Measurements from ENCODE around the gene AQP12B. TPM values are rescaled to one million over a fixed set of nuclear protein-coding genes. Genes with fewer than 3 reads are reported as not detected.

The AQP12B gene
- polyA plus RNA-seq, 1 donor from 2014 or later, result not detected

- TF ChIP-seq EP300 (conservative IDR thresholded peaks at IDR 0.05; ENCODE audit: poor library complexity, severe bottlenecking) (no peak), REST (IDR thresholded peaks at IDR 0.05; ENCODE audit: borderline replicate concordance) (no peak), EZH2 (IDR thresholded peaks at IDR 0.05; ENCODE audit: borderline replicate concordance, insufficient read depth, low read length, poor library complexity, severe bottlenecking) (no peak), POLR2AphosphoS5 (IDR thresholded peaks at IDR 0.05) (no peak), RAD21 (conservative IDR thresholded peaks at IDR 0.05) (no peak), SMC3 (conservative IDR thresholded peaks at IDR 0.05; ENCODE audit: poor library complexity) (no peak), MXI1 (conservative IDR thresholded peaks at IDR 0.05; ENCODE audit: poor library complexity, severe bottlenecking) (no peak), CTCF (IDR thresholded peaks at IDR 0.05; ENCODE audit: poor library complexity, severe bottlenecking) (no peak), TAF1 (IDR thresholded peaks at IDR 0.05; ENCODE audit: low read depth) (no peak)
- no peaks in the 10 kb centered on the region for H3K9me3 ChIP-seq (ENCODE audit: low read length)
- no peak overlapping the region for H3K27ac ChIP-seq (ENCODE audit: low read length)
- H3K36me3 ChIP-seq (ENCODE audit: insufficient read depth, low read length), result no peaks in the 10 kb centered on the region
- H3F3A ChIP-seq (ENCODE audit: insufficient read depth, low read length, poor library complexity, severe bottlenecking), result no peaks in the 10 kb centered on the region
- H3K9ac ChIP-seq (ENCODE audit: low read length), result no peak overlapping the region
- no peak overlapping the region for H2AFZ ChIP-seq (ENCODE audit: low read depth, low read length)
- H3K27me3 ChIP-seq (ENCODE audit: insufficient read depth, low read depth, low read length), result no peaks in the 10 kb centered on the region
- no peak overlapping the region for H3K4me2 ChIP-seq (ENCODE audit: low read length)
- no peaks in the 10 kb centered on the region for H3K79me2 ChIP-seq (replicated peaks; ENCODE audit: insufficient read depth, low read length)
- no peak overlapping the region for H3K4me3 ChIP-seq (ENCODE audit: low read length)
- H4K20me1 ChIP-seq (ENCODE audit: insufficient read depth), result no peaks in the 10 kb centered on the region
- no peaks in the 10 kb centered on the region for H3K9me2 ChIP-seq (ENCODE audit: insufficient read depth, low read length)
Observed at GRCh38 chr2:240628507-240628807, 54.2 kb downstream of the AQP12B start.

- H3K27ac ChIP-seq (ENCODE audit: low read length), result no peak overlapping the region
- no peak overlapping the region for H3K4me3 ChIP-seq (ENCODE audit: low read length)
- TF ChIP-seq MXI1 (conservative IDR thresholded peaks at IDR 0.05; ENCODE audit: poor library complexity, severe bottlenecking) (no peak), EP300 (conservative IDR thresholded peaks at IDR 0.05; ENCODE audit: poor library complexity, severe bottlenecking) (no peak), SMC3 (conservative IDR thresholded peaks at IDR 0.05; ENCODE audit: poor library complexity) (no peak), EZH2 (IDR thresholded peaks at IDR 0.05; ENCODE audit: borderline replicate concordance, insufficient read depth, low read length, poor library complexity, severe bottlenecking) (no peak), POLR2AphosphoS5 (IDR thresholded peaks at IDR 0.05) (no peak), CTCF (IDR thresholded peaks at IDR 0.05; ENCODE audit: poor library complexity, severe bottlenecking) (no peak), TAF1 (IDR thresholded peaks at IDR 0.05; ENCODE audit: low read depth) (no peak), REST (IDR thresholded peaks at IDR 0.05; ENCODE audit: borderline replicate concordance) (no peak), RAD21 (conservative IDR thresholded peaks at IDR 0.05) (no peak)
- no peaks in the 10 kb centered on the region for H3F3A ChIP-seq (ENCODE audit: insufficient read depth, low read length, poor library complexity, severe bottlenecking)
- no peaks in the 10 kb centered on the region for H4K20me1 ChIP-seq (ENCODE audit: insufficient read depth)
- no peaks in the 10 kb centered on the region for H3K27me3 ChIP-seq (ENCODE audit: insufficient read depth, low read depth, low read length)
- H3K4me2 ChIP-seq (ENCODE audit: low read length), result no peak overlapping the region
- no peaks in the 10 kb centered on the region for H3K9me3 ChIP-seq (ENCODE audit: low read length)
- no peaks in the 10 kb centered on the region for H3K36me3 ChIP-seq (ENCODE audit: insufficient read depth, low read length)
- no peak overlapping the region for H3K9ac ChIP-seq (ENCODE audit: low read length)
- H3K79me2 ChIP-seq (replicated peaks; ENCODE audit: insufficient read depth, low read length), result no peaks in the 10 kb centered on the region
- H3K9me2 ChIP-seq (ENCODE audit: insufficient read depth, low read length), result no peaks in the 10 kb centered on the region
- H2AFZ ChIP-seq (ENCODE audit: low read depth, low read length), result no peak overlapping the region
Observed at GRCh38 chr2:240627736-240628506, 54.8 kb downstream of the AQP12B start.
